ENCODE measurements around the gene FAM161B. TPM values are rescaled to one million over a fixed set of nuclear protein-coding genes. Genes with fewer than 3 reads are reported as not detected.

The FAM161B gene
- total and polyA plus RNA-seq, 2 of the 13 experiments (the other 11 are each of a cell fraction or from before 2014, with no cell fraction given) = 1.6 to 2.0 TPM

DNA sequence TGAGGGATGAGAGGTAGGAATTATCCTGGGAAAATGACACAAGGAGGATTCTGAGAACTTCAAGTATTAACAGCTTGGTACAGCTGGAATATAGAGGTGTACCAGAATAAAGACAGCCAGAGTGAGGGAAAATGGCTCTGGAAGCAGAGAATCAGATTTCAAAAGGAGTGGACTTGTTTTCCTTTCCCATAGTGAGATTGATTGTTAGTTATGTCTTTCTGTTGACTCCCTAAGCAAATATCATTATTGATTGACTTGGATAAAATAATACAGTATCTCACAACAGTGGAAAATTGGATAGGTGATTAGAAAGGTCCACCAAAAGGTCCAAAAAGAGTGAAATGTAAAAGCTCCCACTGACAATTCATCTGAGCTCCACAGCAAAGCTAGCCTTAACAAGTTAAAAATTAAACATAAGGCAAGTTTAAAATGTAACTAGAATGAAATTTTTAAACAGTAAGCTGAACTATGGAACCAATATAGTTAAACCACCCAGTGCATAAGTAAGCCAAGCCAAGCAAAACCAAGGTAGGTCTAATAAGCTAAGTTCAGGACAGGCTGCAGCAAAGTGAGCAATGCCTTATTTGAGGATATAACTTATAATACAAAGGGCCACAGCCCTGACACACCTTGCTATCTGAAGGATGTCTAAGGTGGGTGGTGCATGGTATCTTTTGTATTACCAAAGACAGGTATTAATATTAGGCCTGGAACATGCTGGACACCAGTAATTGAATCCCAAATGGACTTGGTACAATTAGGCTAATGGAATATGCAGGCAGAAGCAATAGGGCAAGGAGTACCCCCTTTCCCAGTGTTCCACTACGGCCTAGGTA, 47.4 kb upstream of the FAM161B start (continued):
- no peak for TF ChIP-seq SRSF1 (optimal IDR thresholded peaks at IDR 0.05; ENCODE audit: low read depth, low read length)
- TF ChIP-seq BCL6 (CRISPR knock-in tag; IDR thresholded peaks at IDR 0.05) = 0 out of 2 replicates have a peak, but pooled peaks have one; percentile 24
- TF ChIP-seq GABPB1 (CRISPR knock-in tag; IDR thresholded peaks at IDR 0.05) = no peak
- TF ChIP-seq SOX5 (CRISPR knock-in tag; IDR thresholded peaks at IDR 0.05; ENCODE audit: borderline replicate concordance) = peak; percentile 20; the same call in 1 of the 2 replicates
- TF ChIP-seq, protein P1, sequence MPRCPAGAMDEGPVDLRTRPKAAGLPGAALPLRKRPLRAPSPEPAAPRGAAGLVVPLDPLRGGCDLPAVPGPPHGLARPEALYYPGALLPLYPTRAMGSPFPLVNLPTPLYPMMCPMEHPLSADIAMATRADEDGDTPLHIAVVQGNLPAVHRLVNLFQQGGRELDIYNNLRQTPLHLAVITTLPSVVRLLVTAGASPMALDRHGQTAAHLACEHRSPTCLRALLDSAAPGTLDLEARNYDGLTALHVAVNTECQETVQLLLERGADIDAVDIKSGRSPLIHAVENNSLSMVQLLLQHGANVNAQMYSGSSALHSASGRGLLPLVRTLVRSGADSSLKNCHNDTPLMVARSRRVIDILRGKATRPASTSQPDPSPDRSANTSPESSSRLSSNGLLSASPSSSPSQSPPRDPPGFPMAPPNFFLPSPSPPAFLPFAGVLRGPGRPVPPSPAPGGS (CRISPR knock-in tag; IDR thresholded peaks at IDR 0.05) = no peak
- TF ChIP-seq SAFB2 (CRISPR knock-in tag; IDR thresholded peaks at IDR 0.05; ENCODE audit: borderline replicate concordance, low read depth) = no peak
- peak; percentile 86 for TF ChIP-seq KAT2B (IDR thresholded peaks at IDR 0.05; ENCODE audit: borderline replicate concordance, low read depth, low read length)
- TF ChIP-seq, protein P2, sequence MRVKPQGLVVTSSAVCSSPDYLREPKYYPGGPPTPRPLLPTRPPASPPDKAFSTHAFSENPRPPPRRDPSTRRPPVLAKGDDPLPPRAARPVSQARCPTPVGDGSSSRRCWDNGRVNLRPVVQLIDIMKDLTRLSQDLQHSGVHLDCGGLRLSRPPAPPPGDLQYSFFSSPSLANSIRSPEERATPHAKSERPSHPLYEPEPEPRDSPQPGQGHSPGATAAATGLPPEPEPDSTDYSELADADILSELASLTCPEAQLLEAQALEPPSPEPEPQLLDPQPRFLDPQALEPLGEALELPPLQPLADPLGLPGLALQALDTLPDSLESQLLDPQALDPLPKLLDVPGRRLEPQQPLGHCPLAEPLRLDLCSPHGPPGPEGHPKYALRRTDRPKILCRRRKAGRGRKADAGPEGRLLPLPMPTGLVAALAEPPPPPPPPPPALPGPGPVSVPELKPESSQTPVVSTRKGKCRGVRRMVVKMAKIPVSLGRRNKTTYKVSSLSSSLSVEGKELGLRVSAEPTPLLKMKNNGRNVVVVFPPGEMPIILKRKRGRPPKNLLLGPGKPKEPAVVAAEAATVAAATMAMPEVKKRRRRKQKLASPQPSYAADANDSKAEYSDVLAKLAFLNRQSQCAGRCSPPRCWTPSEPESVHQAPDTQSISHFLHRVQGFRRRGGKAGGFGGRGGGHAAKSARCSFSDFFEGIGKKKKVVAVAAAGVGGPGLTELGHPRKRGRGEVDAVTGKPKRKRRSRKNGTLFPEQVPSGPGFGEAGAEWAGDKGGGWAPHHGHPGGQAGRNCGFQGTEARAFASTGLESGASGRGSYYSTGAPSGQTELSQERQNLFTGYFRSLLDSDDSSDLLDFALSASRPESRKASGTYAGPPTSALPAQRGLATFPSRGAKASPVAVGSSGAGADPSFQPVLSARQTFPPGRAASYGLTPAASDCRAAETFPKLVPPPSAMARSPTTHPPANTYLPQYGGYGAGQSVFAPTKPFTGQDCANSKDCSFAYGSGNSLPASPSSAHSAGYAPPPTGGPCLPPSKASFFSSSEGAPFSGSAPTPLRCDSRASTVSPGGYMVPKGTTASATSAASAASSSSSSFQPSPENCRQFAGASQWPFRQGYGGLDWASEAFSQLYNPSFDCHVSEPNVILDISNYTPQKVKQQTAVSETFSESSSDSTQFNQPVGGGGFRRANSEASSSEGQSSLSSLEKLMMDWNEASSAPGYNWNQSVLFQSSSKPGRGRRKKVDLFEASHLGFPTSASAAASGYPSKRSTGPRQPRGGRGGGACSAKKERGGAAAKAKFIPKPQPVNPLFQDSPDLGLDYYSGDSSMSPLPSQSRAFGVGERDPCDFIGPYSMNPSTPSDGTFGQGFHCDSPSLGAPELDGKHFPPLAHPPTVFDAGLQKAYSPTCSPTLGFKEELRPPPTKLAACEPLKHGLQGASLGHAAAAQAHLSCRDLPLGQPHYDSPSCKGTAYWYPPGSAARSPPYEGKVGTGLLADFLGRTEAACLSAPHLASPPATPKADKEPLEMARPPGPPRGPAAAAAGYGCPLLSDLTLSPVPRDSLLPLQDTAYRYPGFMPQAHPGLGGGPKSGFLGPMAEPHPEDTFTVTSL (CRISPR knock-in tag; IDR thresholded peaks at IDR 0.05; ENCODE audit: borderline replicate concordance) = peak; percentile 75; the same call in 1 of the 2 replicates
- TF ChIP-seq GATA4 (IDR thresholded peaks at IDR 0.05; ENCODE audit: borderline replicate concordance, low read depth) = peak; percentile 16; the same call in 1 of the 2 replicates
- TF ChIP-seq MIER3 (CRISPR knock-in tag; IDR thresholded peaks at IDR 0.05; ENCODE audit: borderline replicate concordance) = no peak; the same call in none of the 2 replicates
- no peak; the same call in 1 of the 2 replicates for TF ChIP-seq FOXK1 (CRISPR knock-in tag; IDR thresholded peaks at IDR 0.05; ENCODE audit: borderline replicate concordance, low read depth)
- no peak for TF ChIP-seq PHF8 (CRISPR knock-in tag; IDR thresholded peaks at IDR 0.05)
- no peak for TF ChIP-seq MBD4 (IDR thresholded peaks at IDR 0.05; ENCODE audit: borderline replicate concordance, low read length)
- no peak for TF ChIP-seq BHLHE40 (IDR thresholded peaks at IDR 0.05; ENCODE audit: low read length)
- no peak for TF ChIP-seq ZNF713 (CRISPR knock-in tag; IDR thresholded peaks at IDR 0.05)
- TF ChIP-seq ZNF724P (CRISPR knock-in tag; IDR thresholded peaks at IDR 0.05; ENCODE audit: borderline replicate concordance) = no peak
- 0 out of 2 replicates have a peak, but pooled peaks have one; percentile 12 for TF ChIP-seq RORA (CRISPR knock-in tag; IDR thresholded peaks at IDR 0.05)
- no peak for TF ChIP-seq SP5 (CRISPR knock-in tag; IDR thresholded peaks at IDR 0.05; ENCODE audit: borderline replicate concordance, low read depth)
- TF ChIP-seq FOXJ3 (CRISPR knock-in tag; IDR thresholded peaks at IDR 0.05; ENCODE audit: borderline replicate concordance) = peak; percentile 71; the same call in 1 of the 2 replicates
- no peak for TF ChIP-seq ZNF224 (CRISPR knock-in tag; IDR thresholded peaks at IDR 0.05)
- TF ChIP-seq SP2 (CRISPR knock-in tag; IDR thresholded peaks at IDR 0.05) = no peak
- no peak for TF ChIP-seq ZNF737 (CRISPR knock-in tag; IDR thresholded peaks at IDR 0.05; ENCODE audit: borderline replicate concordance)
- TF ChIP-seq CBX5 (CRISPR knock-in tag; IDR thresholded peaks at IDR 0.05; ENCODE audit: borderline replicate concordance) = no peak
- TF ChIP-seq RFX5 (IDR thresholded peaks at IDR 0.05; ENCODE audit: low read depth, low read length) = no peak
- TF ChIP-seq SALL2 (CRISPR knock-in tag; IDR thresholded peaks at IDR 0.05) = no peak

All from HepG2 (cell line).